Upper lobe of left lung (tissue), 6 donors: ENCODE data around the gene SDCBP2. TPM values are rescaled to one million over a fixed set of nuclear protein-coding genes. Genes with fewer than 3 reads are reported as not detected.

ENCODE experiments used
- ATAC-seq, 2 donors: fragments of 200-7000 bp; cut with Tn5 transposase; one replicate each; pipeline ENCODE4 v1.9.1; 2022; ENCODE audit warnings: mild to moderate bottlenecking in 2 of 2, moderate library complexity in 2 of 2; ENCODE audit not compliant: low FRiP score in 2 of 2
- DNase-seq, 2 donors: peaks; one replicate each; pipeline ENCODE4 v3.0.0-alpha.2; 2019 to 2020
- H3K27ac ChIP-seq, 4 donors: fragments of 200-600 bp; sonication (generic); one replicate each; pipeline ENCODE4 v1.5.1; 2016 to 2019
- H3K27me3 ChIP-seq, 4 donors: fragments of 200-600 bp; sonication (generic); one replicate each; pipeline ENCODE4 v1.5.1; 2017 to 2019
- H3K36me3 ChIP-seq, 4 donors: fragments of 200-600 bp; sonication (generic); one replicate each; pipeline ENCODE4 v1.5.1; 2016 to 2019
- H3K4me1 ChIP-seq, 4 donors: fragments of 200-600 bp; sonication (generic); one replicate each; pipeline ENCODE4 v1.5.1; 2018 to 2019
- H3K4me3 ChIP-seq, 4 donors: fragments of 200-600 bp; sonication (generic); one replicate each; pipeline ENCODE4 v1.5.1; 2017 to 2019; ENCODE audit warnings: mild to moderate bottlenecking in 2 of 4, moderate library complexity in 1 of 4
- H3K9me3 ChIP-seq, 4 donors: fragments of 200-600 bp; sonication (generic); one replicate each; pipeline ENCODE4 v1.5.1; 2018 to 2019
- CTCF ChIP-seq, 6 experiments: fragments of 450-650 bp in 4 of 6; fragments of 200-600 bp in 2 of 6; sonication (generic) in 2 of 6; IDR thresholded peaks; one replicate each; pipeline ENCODE4 v1.5.1; 2016 to 2019; ENCODE audit warnings: antibody characterized with exemption in 6 of 6
- EP300 ChIP-seq, 4 donors: sonication (generic); formaldehyde crosslinking; IDR thresholded peaks; one replicate each; pipeline ENCODE4 v1.5.1; 2017; ENCODE audit warnings: antibody characterized with exemption in 4 of 4, control low read depth in 2 of 4
- POLR2A ChIP-seq, 4 donors: fragments of 450-650 bp; IDR thresholded peaks; one replicate each; pipeline ENCODE4 v1.5.1; 2016 to 2017; ENCODE audit warnings: antibody characterized with exemption in 4 of 4, mild to moderate bottlenecking in 2 of 4
- POLR2AphosphoS5 ChIP-seq, 2 donors: sonication (generic); formaldehyde crosslinking; IDR thresholded peaks; one replicate each; pipeline ENCODE4 v1.5.1; 2017; ENCODE audit warnings: antibody characterized with exemption in 2 of 2
- whole genome bisulfite sequencing, 2 donors: methylation state at CpG; one replicate each; pipeline ENCODE4 v1.1.5; 2017 to 2018; 5-methylcytosine and 5-hydroxymethylcytosine counted together
- total RNA-seq, 6 donors: library from RNA; depleted of rRNA in 4 of 6; stranded (reverse); fragments of >200 nt in 4 of 6; gene quantifications; one replicate each; pipeline versions ENCODE4 v1.1.0 to v1.2.1, GENCODE V29; 2016 to 2021
- donor health status: DM: no; HTN: no; CAD: no; lungs with moderate emphysema.
- donor health status: DM: no; HTN: yes; CAD: no; lungs with severe emphysema.

Gene SDCBP2
- total RNA-seq, 6 donors from 2014 or later, result 6.3 to 34.0 (median 15.9) TPM

- H3K9me3 ChIP-seq, result no peaks in the 10 kb centered on the region
- WGBS, 2 donors, result 55 to 76% methylated on average over 3 of the region's 3 CpGs
- no peaks in the 10 kb centered on the region for H3K27me3 ChIP-seq
- DNase-seq (peak in 1 of 2 donors; percentile 19), ATAC-seq (no peak)
- TF ChIP-seq EP300 (IDR thresholded peaks at IDR 0.05) (no peak), CTCF (IDR thresholded peaks at IDR 0.05) (no peak)
- no peak overlapping the region for H3K4me3 ChIP-seq
- H3K27ac ChIP-seq, result peak overlapping the region; percentile 39 to 99 (median 94)
- H3K4me1 ChIP-seq, result peaks cover 51 to 75% (median 64%) of the 10 kb centered on the region in 4 donors
- peaks cover 0 to 3% (median 0%) of the 10 kb centered on the region in 4 donors for H3K36me3 ChIP-seq
Measured at GRCh38 chr20:1334761-1335160, 5.8 kb upstream of the SDCBP2 start.

- no peak for ATAC-seq
- Histone ChIP-seq H3K27ac (peak overlapping the region; percentile 39 to 99 (median 94)), H3K36me3 (peaks cover 0 to 3% (median 0%) of the 10 kb centered on the region in 4 donors)
Measured at GRCh38 chr20:1334370-1334731, 5.4 kb upstream of the SDCBP2 start.

GRCh38 chr20:1333462-1334369 lies 4.8 kb upstream of the SDCBP2 start:
- Histone ChIP-seq H3K27ac (peak overlapping the region; percentile 70 to 99 (median 94)), H3K27me3 (no peaks in the 10 kb centered on the region), H3K9me3 (no peaks in the 10 kb centered on the region), H3K4me1 (peaks cover 62 to 85% (median 74%) of the 10 kb centered on the region in 4 donors), H3K36me3 (peaks cover 0 to 3% (median 0%) of the 10 kb centered on the region in 4 donors), H3K4me3 (no peak overlapping the region)
- DNase-seq (peak in 1 of 2 donors; percentile 6), ATAC-seq (no peak)
- no peak for TF ChIP-seq CTCF (IDR thresholded peaks at IDR 0.05)
- no peak for TF ChIP-seq EP300 (IDR thresholded peaks at IDR 0.05)
- TF ChIP-seq POLR2A (IDR thresholded peaks at IDR 0.05), result no peak
- no peak for TF ChIP-seq POLR2AphosphoS5 (IDR thresholded peaks at IDR 0.05)
- WGBS, 2 donors, result 88 to 91% methylated on average over 11 of the region's 11 CpGs

More at GRCh38 chr20:1334370-1334731, 5.4 kb upstream of the SDCBP2 start:
- peak in 1 of 2 donors; percentile 2 for DNase-seq
- Histone ChIP-seq H3K4me3 (no peak overlapping the region), H3K4me1 (peaks cover 55 to 79% (median 68%) of the 10 kb centered on the region in 4 donors), H3K27me3 (no peaks in the 10 kb centered on the region), H3K9me3 (no peaks in the 10 kb centered on the region)
- TF ChIP-seq CTCF (IDR thresholded peaks at IDR 0.05) (no peak), POLR2AphosphoS5 (IDR thresholded peaks at IDR 0.05) (no peak), EP300 (IDR thresholded peaks at IDR 0.05) (no peak), POLR2A (IDR thresholded peaks at IDR 0.05) (no peak)
- 78 to 88% methylated on average over 4 of the region's 4 CpGs for WGBS, 2 donors

- H3K27ac ChIP-seq, result peak overlapping the region; percentile 93 to 99 (median 97)
- ATAC-seq, result no peak
- TF ChIP-seq POLR2AphosphoS5 (IDR thresholded peaks at IDR 0.05) (peak; percentile 57 to 72), EP300 (IDR thresholded peaks at IDR 0.05) (peak in 2 of 4 donors; percentile 75), CTCF (IDR thresholded peaks at IDR 0.05) (no peak), POLR2A (IDR thresholded peaks at IDR 0.05) (peak in 1 of 4 donors; percentile 27)
- no peak overlapping the region for H3K4me3 ChIP-seq
- H3K4me1 ChIP-seq, result peaks cover 67 to 88% (median 75%) of the 10 kb centered on the region in 4 donors
- no peaks in the 10 kb centered on the region for H3K9me3 ChIP-seq
- no peaks in the 10 kb centered on the region for H3K27me3 ChIP-seq
- 77 to 78% methylated on average over 1 to 2 of the region's 2 CpGs for WGBS, 2 donors
- peak in 1 of 2 donors; percentile 21 for DNase-seq
- H3K36me3 ChIP-seq, result peaks cover 0 to 3% (median 0%) of the 10 kb centered on the region in 4 donors
Measured at GRCh38 chr20:1332749-1333300, 3.9 kb upstream of the SDCBP2 start.
